ENCODE measurements around the gene ALG3. TPM values are rescaled to one million over a fixed set of nuclear protein-coding genes. Genes with fewer than 3 reads are reported as not detected.

Gene ALG3
- total RNA-seq, 6 donors from 2014 or later = 16.2 to 60.8 (median 37.6) TPM

DNA sequence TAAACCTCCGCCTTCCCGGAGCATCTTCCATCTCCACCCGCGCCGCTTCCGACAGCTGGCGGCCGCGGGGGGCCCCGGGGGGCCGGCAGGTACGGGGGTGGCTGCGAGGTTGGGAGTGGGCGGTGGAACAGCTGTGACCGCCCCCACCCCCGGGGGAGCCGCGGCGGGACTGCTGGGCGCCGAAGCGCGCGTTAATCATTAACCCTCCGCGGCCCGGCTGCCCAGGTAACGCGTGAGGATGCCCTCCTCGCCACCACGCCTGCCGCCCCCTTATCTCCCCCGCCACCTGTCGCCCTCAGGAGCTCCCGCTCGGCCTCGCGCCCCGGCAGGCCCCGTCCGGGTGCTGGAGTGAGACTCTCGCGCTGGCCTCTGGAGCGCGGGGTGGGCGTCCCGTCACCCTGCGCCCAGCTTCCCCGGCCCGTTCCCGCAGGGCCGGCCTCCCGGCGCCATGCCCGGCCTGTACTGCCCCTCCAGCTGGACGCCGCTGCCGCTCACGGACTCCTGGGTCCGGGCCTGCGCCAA is 18.6 kb downstream of the ALG3 start:
- Histone ChIP-seq H3K4me1 (peaks cover 22 to 24% (median 22%) of the 10 kb centered on the region in 4 donors), H3K36me3 (no peaks in the 10 kb centered on the region)
- peak in 1 of 2 donors; percentile 84 for DNase-seq

DNA sequence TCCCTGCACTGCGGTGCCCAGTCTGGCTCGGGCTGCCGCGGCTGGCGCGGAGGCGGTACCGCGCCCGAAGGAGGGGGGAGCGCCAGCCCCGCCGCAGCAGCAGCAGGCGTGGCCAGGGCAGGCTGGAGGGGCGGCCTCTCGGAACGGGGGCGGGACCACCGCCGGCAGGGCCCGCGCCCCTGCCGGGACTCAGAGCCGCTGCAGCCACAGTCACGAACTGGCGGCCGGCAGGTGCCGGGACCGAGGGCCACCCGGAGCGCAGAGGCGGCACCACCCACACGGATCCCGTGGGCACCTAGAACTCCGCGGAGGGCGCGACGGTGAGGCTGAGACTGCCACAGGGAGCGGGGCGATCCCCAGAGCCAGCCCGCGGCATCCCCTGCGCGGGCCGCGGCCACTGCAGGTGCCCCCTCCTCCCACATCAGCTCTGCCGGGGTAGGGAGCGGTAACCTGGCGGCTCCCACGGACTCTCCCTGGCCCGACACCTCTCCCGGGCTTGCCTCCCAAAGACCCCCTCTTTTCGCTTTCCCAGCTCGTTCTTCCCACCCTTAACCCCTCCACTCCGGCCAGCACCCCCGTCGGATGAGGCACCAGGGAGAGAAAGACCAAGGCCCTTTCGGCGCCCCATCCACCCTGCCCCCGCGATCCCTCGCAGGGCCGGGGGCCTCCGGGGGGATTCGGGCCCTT is 19.2 kb downstream of the ALG3 start, which contains the start of gene VWA5B2:
Gene VWA5B2, plus strand, starts transcription at position 192 of the 687 bp plus-strand sequence. CDS start 944 bp downstream, outside the sequence.
- ATAC-seq (ENCODE audit: low FRiP score in 2 of 2) (peak; percentile 56 to 90), DNase-seq (peak; percentile 44 to 93)
- 3% methylated on average over 19 to 24 of the region's 66 CpGs for WGBS, 2 donors
- Histone ChIP-seq H3K27me3 (peaks cover 2 to 38% (median 27%) of the 10 kb centered on the region in 4 donors), H3K9me3 (no peaks in the 10 kb centered on the region), H3K4me1 (peaks cover 22 to 24% (median 22%) of the 10 kb centered on the region in 4 donors), H3K27ac (no peak within 1 kb of the TSS), H3K36me3 (no peaks in the 10 kb centered on the region), H3K4me3 (peak within 1 kb of the TSS; percentile 37 to 61 (median 48))
- TF ChIP-seq POLR2A (IDR thresholded peaks at IDR 0.05) (no peak), EP300 (IDR thresholded peaks at IDR 0.05) (no peak), POLR2AphosphoS5 (IDR thresholded peaks at IDR 0.05) (no peak)
- TF ChIP-seq, protein P1, sequence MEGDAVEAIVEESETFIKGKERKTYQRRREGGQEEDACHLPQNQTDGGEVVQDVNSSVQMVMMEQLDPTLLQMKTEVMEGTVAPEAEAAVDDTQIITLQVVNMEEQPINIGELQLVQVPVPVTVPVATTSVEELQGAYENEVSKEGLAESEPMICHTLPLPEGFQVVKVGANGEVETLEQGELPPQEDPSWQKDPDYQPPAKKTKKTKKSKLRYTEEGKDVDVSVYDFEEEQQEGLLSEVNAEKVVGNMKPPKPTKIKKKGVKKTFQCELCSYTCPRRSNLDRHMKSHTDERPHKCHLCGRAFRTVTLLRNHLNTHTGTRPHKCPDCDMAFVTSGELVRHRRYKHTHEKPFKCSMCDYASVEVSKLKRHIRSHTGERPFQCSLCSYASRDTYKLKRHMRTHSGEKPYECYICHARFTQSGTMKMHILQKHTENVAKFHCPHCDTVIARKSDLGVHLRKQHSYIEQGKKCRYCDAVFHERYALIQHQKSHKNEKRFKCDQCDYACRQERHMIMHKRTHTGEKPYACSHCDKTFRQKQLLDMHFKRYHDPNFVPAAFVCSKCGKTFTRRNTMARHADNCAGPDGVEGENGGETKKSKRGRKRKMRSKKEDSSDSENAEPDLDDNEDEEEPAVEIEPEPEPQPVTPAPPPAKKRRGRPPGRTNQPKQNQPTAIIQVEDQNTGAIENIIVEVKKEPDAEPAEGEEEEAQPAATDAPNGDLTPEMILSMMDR (IDR thresholded peaks at IDR 0.05) = peak; percentile 24 to 77 (median 55)

More for the DNA sequence above, 18.6 kb downstream of the ALG3 start:
- WGBS, 2 donors = 0% methylated on average over 11 to 14 of the region's 61 CpGs
- TF ChIP-seq POLR2AphosphoS5 (IDR thresholded peaks at IDR 0.05) (no peak), POLR2A (IDR thresholded peaks at IDR 0.05) (no peak), EP300 (IDR thresholded peaks at IDR 0.05) (no peak)
- TF ChIP-seq, protein P1 (IDR thresholded peaks at IDR 0.05) = no peak
- ATAC-seq (ENCODE audit: low FRiP score in 2 of 2) = no peak
- H3K9me3 ChIP-seq = no peaks in the 10 kb centered on the region
- H3K27ac ChIP-seq = no peak overlapping the region
- peaks cover 2 to 38% (median 27%) of the 10 kb centered on the region in 4 donors for H3K27me3 ChIP-seq
- peak overlapping the region in 3 of 4 donors; percentile 37 to 61 (median 46) for H3K4me3 ChIP-seq

DNA sequence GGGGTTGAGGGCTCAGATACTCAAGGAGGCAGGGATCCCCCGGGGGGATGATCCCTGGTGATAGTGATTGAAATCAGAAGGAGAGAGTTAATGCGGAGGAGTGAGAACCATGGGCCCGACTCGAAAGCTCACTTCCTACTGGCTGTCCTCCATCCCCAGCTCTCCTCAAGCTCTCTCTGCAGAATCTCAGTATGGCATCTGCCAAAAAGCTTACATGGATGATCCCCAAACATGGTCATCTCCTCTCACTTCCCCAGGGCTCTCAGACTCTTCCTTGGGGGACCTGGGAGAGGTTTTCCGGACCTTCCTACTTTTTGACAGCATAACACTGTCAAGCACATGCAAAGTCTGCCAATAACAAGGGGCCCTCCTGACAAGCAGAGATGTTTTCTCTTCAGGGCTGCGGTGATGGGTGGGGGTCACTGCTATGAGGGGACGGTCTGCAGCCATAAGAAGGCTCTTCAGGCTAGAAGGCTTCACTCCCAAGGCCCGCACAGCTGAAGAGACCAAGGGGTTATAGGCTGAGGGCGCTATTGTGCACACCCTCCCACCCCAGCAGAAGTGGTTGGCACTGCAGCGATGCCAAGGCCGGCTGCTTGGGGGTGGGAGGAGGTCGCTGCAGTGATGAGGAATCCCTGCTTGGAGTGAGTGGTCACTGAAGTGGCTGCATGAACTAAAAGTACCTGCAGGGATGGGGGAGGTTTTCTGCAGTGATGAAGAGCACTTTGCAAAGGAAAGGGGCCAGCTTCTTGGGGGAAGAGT is 20.2 kb downstream of the ALG3 start:
- no peaks in the 10 kb centered on the region for H3K9me3 ChIP-seq
- no peak overlapping the region for H3K27ac ChIP-seq
- ATAC-seq (ENCODE audit: low FRiP score in 2 of 2) (no peak), DNase-seq (no peak)
- H3K27me3 ChIP-seq = peaks cover 2 to 38% (median 27%) of the 10 kb centered on the region in 4 donors
- TF ChIP-seq, protein P1 (IDR thresholded peaks at IDR 0.05) = no peak
- no peak for TF ChIP-seq EP300 (IDR thresholded peaks at IDR 0.05)
- TF ChIP-seq POLR2A (IDR thresholded peaks at IDR 0.05) = no peak
- no peak for TF ChIP-seq POLR2AphosphoS5 (IDR thresholded peaks at IDR 0.05)
- H3K4me1 ChIP-seq = peaks cover 22 to 24% (median 22%) of the 10 kb centered on the region in 4 donors
- 38 to 39% methylated on average over 10 of the region's 12 CpGs for WGBS, 2 donors
- H3K4me3 ChIP-seq = peak overlapping the region in 3 of 4 donors; percentile 37 to 61 (median 46)
- H3K36me3 ChIP-seq = no peaks in the 10 kb centered on the region

DNA sequence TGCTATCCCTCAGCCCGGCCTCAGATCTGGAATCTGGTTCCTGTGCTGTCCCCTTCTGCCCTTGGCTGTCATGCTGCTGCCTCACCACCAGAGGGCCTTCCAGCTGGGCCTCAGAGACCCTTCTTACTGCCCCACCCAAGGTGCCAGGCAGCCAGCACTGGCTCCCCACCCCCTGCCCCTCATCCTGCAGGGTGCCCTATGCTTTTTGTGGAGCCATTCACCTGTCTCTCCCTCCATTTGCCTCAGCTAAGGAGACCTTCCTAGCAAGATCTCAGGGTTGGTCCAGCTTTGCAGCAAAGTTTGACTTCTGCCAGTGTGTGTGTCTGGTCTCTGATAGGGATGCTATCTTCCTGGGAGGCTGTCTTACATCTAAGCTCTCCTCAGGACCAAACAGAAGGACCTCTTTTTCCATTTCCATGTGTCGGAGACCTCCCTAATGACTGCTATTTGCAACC is 21.3 kb downstream of the ALG3 start:
- DNase-seq = peak in 1 of 2 donors; percentile 45
- H3K4me1 ChIP-seq = peaks cover 22 to 24% (median 22%) of the 10 kb centered on the region in 4 donors
- ATAC-seq (ENCODE audit: low FRiP score in 2 of 2) = peak in 1 of 2 donors; percentile 61
- WGBS, 2 donors = 51 to 59% methylated on average over 2 of the region's 2 CpGs
- H3K27ac ChIP-seq = no peak overlapping the region
- H3K9me3 ChIP-seq = no peaks in the 10 kb centered on the region
- no peak overlapping the region for H3K4me3 ChIP-seq
- TF ChIP-seq, protein P1 (IDR thresholded peaks at IDR 0.05) = peak; percentile 46 to 78 (median 66)
- no peak for TF ChIP-seq POLR2A (IDR thresholded peaks at IDR 0.05)
- no peaks in the 10 kb centered on the region for H3K36me3 ChIP-seq
- peaks cover 2 to 38% (median 27%) of the 10 kb centered on the region in 4 donors for H3K27me3 ChIP-seq
